Right lobe of liver (tissue), 6 donors: ENCODE results near the gene DEUP1. TPM values are rescaled to one million over a fixed set of nuclear protein-coding genes. Genes with fewer than 3 reads are reported as not detected.

ENCODE experiments used
- ATAC-seq, 4 donors: fragments of 200-7000 bp; cut with Tn5 transposase; one replicate each; pipeline ENCODE4 v1.9.1; 2020; ENCODE audit warnings: mild to moderate bottlenecking in 4 of 4, moderate library complexity in 4 of 4
- DNase-seq, 3 donors: peaks; one replicate each; pipeline ENCODE4 v3.0.0-alpha.2; 2020
- H3K27ac ChIP-seq, 3 donors: fragments of 200-600 bp; one replicate each; pipeline ENCODE4 v1.8.0; 2022
- H3K27me3 ChIP-seq, 2 donors: fragments of 200-600 bp; one replicate each; pipeline ENCODE4 v1.8.0; 2022
- H3K36me3 ChIP-seq, 4 donors: fragments of 200-600 bp; sonication (generic) in 1 of 4; one replicate each; pipeline versions ENCODE4 v1.5.1 to v1.8.0; 2017 to 2022; ENCODE audit warnings: control low read depth in 1 of 4
- H3K4me1 ChIP-seq, 4 donors: fragments of 200-600 bp; sonication (generic) in 1 of 4; one replicate each; pipeline versions ENCODE4 v1.5.1 to v1.8.0; 2017 to 2022; ENCODE audit warnings: control low read depth in 1 of 4
- H3K4me3 ChIP-seq, 3 donors: fragments of 200-600 bp; one replicate each; pipeline ENCODE4 v1.8.0; 2022
- H3K9me3 ChIP-seq, 4 donors: fragments of 200-600 bp; sonication (generic) in 1 of 4; one replicate each; pipeline versions ENCODE4 v1.5.1 to v1.8.0; 2017 to 2022; ENCODE audit warnings: control low read depth in 1 of 4
- CTCF ChIP-seq, 4 donors: fragments of 200-600 bp in 3 of 4; fragments of 450-650 bp in 1 of 4; IDR thresholded peaks; one replicate each; pipeline versions ENCODE4 v1.5.1 to v1.8.0; 2016 to 2022; ENCODE audit warnings: antibody characterized with exemption in 4 of 4, mild to moderate bottlenecking in 2 of 4
- POLR2A ChIP-seq: fragments of 450-650 bp; IDR thresholded peaks from one replicate; pipeline ENCODE4 v1.6.1; 2017; ENCODE audit warnings: antibody characterized with exemption, mild to moderate bottlenecking
- WGBS: methylation state at CpG from one replicate; pipeline ENCODE4 v1.1.6; 2018; ENCODE audit warnings: low coverage, low lambda C conversion rate; ENCODE audit not compliant: insufficient coverage; ENCODE audit errors: missing lambda C conversion rate; 5-methylcytosine and 5-hydroxymethylcytosine counted together
- intact Hi-C, 2 donors: fragments of 100-400 bp; cut with DNase I; formaldehyde crosslinking; loops; one replicate each; pipeline versions ENCODE4 v1.11.2 to v1.14.1; 2022
- total RNA-seq, 6 experiments: library from RNA; depleted of rRNA in 2 of 6; stranded (reverse); fragments of >200 nt in 2 of 6; fragmentation: NEBNext Ultra II Directional in 3 of 6; extraction: Animal tissue kit (Norgen Biotek cat#: 25700) in 3 of 6; gene quantifications; one replicate each; pipeline versions ENCODE4 v1.1.0 to v1.2.4, GENCODE V29; 2016 to 2023
- donor health status: DM: no; HTN: yes; CAD: no.
- donor health status: DM: no; HTN: no; CAD: no.
- donor health status: DM: no; HTN: no; CAD: no.
- donor health status: DM: no; HTN: yes; CAD: no.
- donor health status: DM: no; HTN: yes; CAD: no.

The DEUP1 gene
- total RNA-seq, 6 experiments from 2014 or later = not detected

- peak; percentile 89 to 97 (median 92) for ATAC-seq
- WGBS = 16% methylated on average over 5 of the region's 7 CpGs
- Histone ChIP-seq H3K4me3 (no peak overlapping the region), H3K36me3 (no peaks in the 10 kb centered on the region), H3K4me1 (peaks cover 0 to 58% (median 25%) of the 10 kb centered on the region in 4 donors), H3K9me3 (no peaks in the 10 kb centered on the region), H3K27ac (peak overlapping the region in 2 of 3 donors; percentile 20 to 59), H3K27me3 (no peaks in the 10 kb centered on the region)
- intact Hi-C loops = no loop called here
- peak; percentile 81 to 92 (median 89) for DNase-seq
- TF ChIP-seq CTCF (IDR thresholded peaks at IDR 0.05) (no peak), POLR2A (peak; percentile 31)
These were observed 156.5 kb downstream of the DEUP1 start for GRCh38 chr11:93487032-93487483.

Other genes with a start within 250 kb of the DEUP1 start
- gene SLC36A4, start 132.8 kb upstream of the DEUP1 start, total RNA-seq = 10 to 100 TPM in 1 of 6 experiments, 1 to 10 TPM in 5; 3.2 to 10.7 (median 6.5) TPM
- 100 to 1,000 TPM in 1 of 6 experiments, 10 to 100 TPM in 5; 43.5 to 106 (median 51.8) TPM for gene SMCO4, start 212.6 kb downstream of the DEUP1 start, total RNA-seq